GM19240 (cell line): Measurements from ENCODE around the gene EDC3.
A peak's percentile ranks its signal among the peaks of the same experiment; 100 is the strongest.
"Not testable (repeated sequence)": the region's sequence is repeated elsewhere in the genome, so short reads cannot be mapped to it uniquely, and the experiment has no call there.

Experiments
- DNase-seq: peaks from one replicate; pipeline ENCODE4 v3.0.0; 2011; ENCODE audit warnings: low spot score; ENCODE audit not compliant: insufficient read length

The EDC3 gene

DNA sequence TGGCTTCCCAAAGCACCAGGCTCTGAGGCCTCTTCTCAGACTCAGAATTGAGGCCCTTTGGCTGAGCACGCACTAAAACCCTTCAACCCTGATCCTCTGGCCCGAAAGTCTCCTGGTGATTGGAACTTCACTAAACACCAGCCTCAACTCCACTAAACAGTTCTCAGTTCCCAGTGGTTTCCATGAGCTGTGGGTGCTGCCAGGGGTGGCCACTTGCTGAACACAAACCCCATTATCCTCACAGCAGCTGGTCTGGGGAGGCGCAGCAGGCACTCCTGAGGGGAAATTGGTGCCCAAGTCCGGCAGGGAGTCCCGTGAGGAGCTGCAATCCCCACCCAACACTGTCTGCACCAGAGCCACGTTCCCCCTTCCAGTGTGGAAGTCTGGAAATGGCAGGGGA lies 84.0 kb downstream of the EDC3 start:
- DNase-seq, result no peak

GRCh38 chr15:74611341-74611740 lies 84.5 kb downstream of the EDC3 start:
- DNase-seq, result no peak

- DNase-seq, result no peak
Measured at GRCh38 chr15:74610302-74610951, 85.4 kb downstream of the EDC3 start.

DNA sequence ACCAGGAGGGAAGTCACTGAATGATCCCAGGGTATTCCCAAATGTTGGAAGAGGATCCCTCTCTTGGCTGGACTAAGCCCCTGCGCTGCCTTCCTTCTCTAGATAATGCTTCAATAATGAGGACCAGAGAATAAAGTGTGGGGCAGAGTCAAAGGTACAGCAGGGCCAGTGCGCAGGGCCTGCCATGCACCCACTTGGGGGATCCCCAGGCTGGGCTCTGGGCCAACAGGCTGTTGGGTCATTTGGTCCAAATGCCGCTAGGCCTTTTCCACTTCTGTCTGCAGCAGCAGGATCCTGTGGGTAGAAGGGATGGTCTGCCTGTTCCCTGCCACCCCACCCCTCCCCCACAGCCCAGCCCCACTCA lies 85.9 kb downstream of the EDC3 start:
- DNase-seq, result no peak

DNA sequence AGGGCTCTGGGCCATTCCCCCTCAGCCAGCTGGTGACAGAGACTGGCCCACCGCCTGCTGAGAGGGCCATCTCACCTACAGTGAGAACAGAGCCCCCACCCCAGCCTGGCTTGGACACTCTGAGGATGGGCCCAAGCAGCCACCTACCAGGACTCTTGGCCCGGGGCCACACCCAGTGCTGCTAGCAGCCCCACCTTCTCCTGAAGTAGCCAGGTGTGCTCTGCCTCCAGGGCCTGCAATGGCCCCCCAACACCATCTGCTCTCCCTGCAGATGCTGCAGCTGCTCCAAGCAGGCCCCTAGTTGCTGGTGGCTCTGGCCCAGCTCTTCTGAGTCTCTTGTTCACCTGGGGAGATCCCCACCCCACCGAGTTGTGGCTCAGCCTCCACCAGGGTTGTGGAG lies 87.0 kb downstream of the EDC3 start:
- DNase-seq, result no peak

- DNase-seq, result no peak
Measured at GRCh38 chr15:74605795-74606150, 90.1 kb downstream of the EDC3 start.

DNA sequence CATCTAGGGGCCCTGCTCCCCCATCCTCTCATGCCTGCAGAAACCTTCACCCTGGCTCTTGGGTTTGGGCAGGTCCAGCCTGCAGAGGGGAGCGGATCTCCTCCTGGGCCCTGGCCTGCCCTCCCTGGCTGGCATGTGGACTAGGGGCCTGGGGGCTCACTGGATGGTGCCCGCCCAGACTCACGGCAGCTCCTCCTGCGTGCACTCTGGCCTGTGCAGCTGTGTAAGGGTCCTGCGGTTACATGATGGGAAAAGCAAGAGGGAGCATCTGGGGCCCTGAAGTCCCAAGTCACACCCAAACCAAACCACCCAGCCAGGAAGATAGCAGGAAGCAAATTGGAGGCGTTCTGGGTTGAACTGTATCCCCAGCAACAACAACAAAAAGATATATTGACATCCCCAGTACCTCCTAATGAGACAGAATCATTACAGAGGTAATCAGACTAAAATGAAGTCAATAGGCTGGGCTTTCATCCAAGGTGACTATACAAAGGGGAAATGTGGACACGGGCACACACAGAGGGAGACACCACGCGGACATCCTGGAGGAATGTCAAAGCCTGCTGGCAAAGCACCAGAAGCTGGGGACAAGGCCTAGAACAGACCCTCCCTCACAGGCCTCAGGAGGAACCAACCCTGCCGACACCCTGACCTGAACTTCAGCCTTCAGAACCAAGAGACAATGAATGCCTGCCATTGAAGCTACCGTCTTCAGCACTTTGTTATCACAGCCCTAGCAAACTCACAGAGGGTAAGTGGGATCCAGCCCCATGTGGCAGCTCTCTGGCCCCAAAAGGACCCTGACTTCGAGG lies 90.6 kb downstream of the EDC3 start:
- DNase-seq, result no peak

DNA sequence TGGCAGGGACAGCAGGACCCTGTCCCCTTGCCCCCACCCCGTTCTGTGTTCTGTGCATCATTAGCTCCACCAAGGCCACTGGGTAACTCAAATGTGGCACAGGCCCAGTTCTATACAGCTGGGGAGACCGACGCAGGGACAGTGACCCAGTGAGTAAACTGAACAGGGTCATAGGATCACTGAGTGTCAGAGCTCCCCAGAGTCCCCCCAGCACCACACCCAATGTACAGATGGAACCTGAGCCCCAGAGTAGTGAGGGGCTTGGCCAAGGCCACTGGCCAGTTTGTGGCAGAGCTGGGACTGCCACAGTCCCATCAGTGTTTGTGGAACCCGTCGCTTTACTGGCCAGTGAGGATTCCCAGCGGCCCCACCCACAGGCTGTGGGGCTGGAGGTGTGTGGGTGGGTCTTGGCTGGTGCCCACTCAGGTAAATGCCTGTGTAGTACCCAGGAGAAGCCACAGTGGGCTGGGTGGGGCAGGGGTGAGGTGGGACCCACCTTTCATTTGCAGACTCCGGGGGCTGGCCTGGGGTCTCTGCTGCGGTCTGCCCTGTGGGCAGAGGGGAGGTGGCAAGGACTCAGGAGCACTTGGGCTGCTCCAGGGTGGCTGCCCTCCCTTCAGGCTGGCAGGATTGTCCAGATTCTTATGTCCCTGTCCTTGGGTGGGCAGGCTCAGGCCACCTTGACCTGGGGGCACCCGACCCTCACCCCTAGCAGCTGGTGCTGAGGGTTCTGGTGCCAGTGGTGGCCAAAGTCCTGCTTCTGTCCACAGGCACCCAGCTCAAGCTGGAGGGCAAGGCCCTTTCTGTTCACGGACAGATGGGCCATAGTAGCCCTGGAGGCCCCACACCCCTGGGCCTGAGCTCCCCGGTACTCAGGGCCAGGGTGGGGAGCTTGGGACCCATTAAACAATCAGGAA lies 91.8 kb downstream of the EDC3 start:
- DNase-seq, result no peak

- DNase-seq, result no peak
Measured at GRCh38 chr15:74603026-74603788, 92.6 kb downstream of the EDC3 start.

- DNase-seq, result no peak
Measured at GRCh38 chr15:74599156-74599555, 96.7 kb downstream of the EDC3 start.

DNA sequence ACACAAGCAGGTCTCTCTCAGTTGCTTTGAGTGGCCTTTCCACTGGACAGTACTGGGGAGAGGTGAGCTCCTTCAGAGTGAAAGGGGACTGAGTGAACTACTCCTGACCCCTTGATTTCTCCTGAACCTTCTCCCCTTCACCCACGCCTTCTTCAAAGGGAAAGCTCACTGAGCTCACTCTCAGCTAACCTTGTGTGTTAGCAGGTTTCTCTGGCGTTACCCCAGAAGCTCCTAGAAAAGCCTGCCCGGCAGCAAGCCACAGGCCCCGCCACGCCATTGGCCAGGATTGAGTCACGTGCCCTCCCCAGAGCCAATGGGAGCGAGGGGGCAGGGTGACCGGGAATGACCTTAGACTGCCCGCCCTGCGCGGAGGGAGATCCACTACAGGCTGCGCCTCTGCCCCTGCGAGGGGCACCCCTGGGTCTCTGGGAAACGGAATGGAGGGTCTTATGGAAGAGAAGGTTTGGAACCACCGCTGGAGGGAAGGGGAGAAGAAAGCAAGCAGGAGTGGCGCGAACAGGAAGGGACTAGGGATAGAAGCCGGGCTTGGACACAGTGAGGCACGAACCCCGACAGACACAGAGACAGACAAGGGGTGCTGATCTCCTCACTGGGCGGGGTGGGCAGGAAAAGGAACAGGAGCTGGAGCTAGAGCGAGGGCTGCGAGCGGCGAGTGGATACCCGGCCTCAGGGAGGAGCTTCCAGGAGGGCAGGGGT lies 97.5 kb downstream of the EDC3 start:
- DNase-seq, result peak; percentile 99

DNA sequence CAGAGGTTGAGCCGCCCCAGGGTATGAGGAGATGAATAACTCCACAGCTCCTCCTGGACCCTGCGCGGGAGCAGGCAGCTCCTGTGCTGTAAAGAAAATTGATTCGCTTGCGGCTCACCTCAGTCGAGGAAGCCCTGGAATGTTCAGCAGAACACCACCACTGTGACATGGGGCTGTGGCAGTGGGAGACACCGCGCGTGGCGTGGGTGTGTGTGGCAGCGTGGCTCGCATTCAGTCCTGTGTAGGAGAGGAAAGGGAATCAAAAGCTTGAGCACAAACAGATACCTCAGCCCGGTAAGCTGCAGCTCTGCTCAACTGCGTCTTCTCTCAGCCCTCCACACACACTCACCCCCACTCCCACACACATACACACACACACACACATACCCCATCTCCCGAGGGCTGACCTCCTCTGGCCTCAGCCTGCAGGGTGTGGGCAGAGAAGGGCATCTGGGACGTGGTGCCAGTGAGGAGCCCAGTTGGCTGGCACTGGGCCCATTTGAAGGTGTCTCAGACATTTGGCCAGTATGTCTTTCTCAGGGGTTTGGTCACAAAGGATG lies 98.6 kb downstream of the EDC3 start:
- not testable (repeated sequence) for DNase-seq

DNA sequence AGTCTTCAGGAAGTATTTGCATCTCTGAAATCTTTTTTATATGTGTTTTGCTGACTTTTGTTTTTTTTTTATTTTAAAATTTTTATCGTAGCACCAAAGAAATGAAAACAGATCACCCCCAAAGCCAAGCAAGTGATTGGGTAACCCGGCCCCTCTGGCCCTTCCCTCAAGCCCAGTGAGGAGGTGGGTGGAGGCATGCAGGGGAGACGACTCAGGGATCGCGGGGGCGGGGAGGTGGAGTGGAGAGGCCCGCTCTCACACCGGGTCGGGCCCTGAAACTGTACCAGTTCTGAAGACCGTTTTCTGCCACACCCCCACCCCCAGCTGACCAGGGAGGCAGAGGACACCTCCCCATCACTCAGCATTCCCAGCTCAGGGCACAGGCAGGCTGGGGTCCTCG lies 99.1 kb downstream of the EDC3 start:
- DNase-seq, result not testable (repeated sequence)

GRCh38 chr15:74595271-74595670 lies 100.6 kb downstream of the EDC3 start:
- DNase-seq, result no peak

- no peak for DNase-seq
Measured at GRCh38 chr15:74594455-74594854, 101.4 kb downstream of the EDC3 start.

GRCh38 chr15:74593122-74593521 lies 102.7 kb downstream of the EDC3 start:
- DNase-seq, result no peak

DNA sequence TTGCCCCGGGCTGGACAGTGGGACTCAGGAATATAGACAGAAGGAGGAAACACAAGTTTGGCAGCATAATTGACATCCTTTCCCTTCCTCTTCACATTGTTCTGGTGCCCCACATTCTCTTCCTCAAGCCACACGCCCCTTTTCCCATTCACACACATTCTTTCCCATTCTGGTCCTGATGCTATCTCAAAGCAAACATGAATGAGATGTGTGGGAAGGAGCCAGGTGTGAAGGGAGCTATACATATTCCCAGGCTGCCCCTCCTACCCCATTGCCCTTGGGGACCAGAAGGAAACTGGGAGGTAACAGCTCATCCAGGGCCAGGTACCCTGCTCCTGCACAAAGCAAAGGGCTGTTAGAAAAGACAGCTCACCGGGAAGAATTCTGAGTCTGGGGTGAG lies 103.6 kb downstream of the EDC3 start:
- DNase-seq, result no peak

GRCh38 chr15:74589826-74590225 lies 106.0 kb downstream of the EDC3 start:
- DNase-seq, result no peak

DNA sequence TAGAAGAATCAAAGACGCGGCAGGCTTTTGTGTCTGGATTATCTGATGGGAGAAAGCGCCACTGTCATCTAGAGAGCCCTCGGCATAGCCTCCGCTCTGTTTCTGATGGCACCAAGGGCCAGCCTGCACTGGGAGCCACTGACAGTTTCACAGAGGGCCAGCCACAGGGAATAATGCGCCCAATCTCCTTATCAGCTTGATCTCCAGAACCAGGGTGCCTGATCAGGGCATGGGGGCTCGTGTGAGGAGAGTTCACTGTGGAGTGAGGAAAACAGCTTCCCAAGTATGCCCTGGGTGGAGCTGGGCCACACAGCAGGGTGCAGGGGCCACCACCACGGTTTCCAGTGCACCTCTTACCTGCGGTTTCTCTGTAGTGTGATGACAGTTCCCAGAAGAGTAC lies 110.0 kb downstream of the EDC3 start:
- DNase-seq, result no peak

GRCh38 chr15:74585191-74585590 lies 110.6 kb downstream of the EDC3 start:
- no peak for DNase-seq
